Stomach (tissue), 9 donors: Measurements from ENCODE around the gene ATP8B4. TPM values are rescaled to one million over a fixed set of nuclear protein-coding genes. Genes with fewer than 3 reads are reported as not detected.

Source experiments
- DNase-seq, 2 donors: peaks; one replicate each; pipeline versions ENCODE4 v3.0.0 to v3.0.0-alpha.2; 2013 to 2019
- H3K27ac ChIP-seq, 5 donors: fragments of 200-600 bp in 4 of 5; sonication (generic) in 4 of 5; one replicate each; pipeline ENCODE4 v1.5.1; 2013 to 2019; ENCODE audit warnings: mild to moderate bottlenecking in 1 of 5, moderate library complexity in 1 of 5
- H3K27me3 ChIP-seq, 3 donors: fragments of 200-600 bp; sonication (generic); one replicate each; pipeline ENCODE4 v1.5.1; 2017 to 2019; ENCODE audit warnings: mixed run types in 1 of 3
- H3K36me3 ChIP-seq, 4 donors: fragments of 200-600 bp; sonication (generic); 1 replicate in 3 of 4; 2 replicates in 1 of 4; pipeline ENCODE4 v1.5.1; 2016 to 2019
- H3K4me1 ChIP-seq, 4 donors: fragments of 200-600 bp; sonication (generic); one replicate each; pipeline ENCODE4 v1.5.1; 2016 to 2019
- H3K4me3 ChIP-seq, 4 donors: fragments of 200-600 bp; sonication (generic) in 3 of 4; one replicate each; pipeline ENCODE4 v1.5.1; 2016 to 2019; ENCODE audit warnings: mild to moderate bottlenecking in 1 of 4
- H3K9me3 ChIP-seq, 4 donors: fragments of 200-600 bp; sonication (generic); one replicate each; pipeline ENCODE4 v1.5.1; 2016 to 2019
- EP300 ChIP-seq: sonication (generic); formaldehyde crosslinking; IDR thresholded peaks from one replicate; pipeline ENCODE4 v1.6.1; 2017; ENCODE audit warnings: antibody characterized with exemption
- POLR2A ChIP-seq, 4 donors: fragments of 450-650 bp; IDR thresholded peaks; one replicate each; pipeline ENCODE4 v1.6.1; 2016; ENCODE audit warnings: antibody characterized with exemption in 4 of 4, control low read depth in 2 of 4, mild to moderate bottlenecking in 1 of 4, moderate library complexity in 1 of 4
- POLR2AphosphoS5 ChIP-seq, 3 donors: sonication (generic); formaldehyde crosslinking; IDR thresholded peaks; one replicate each; pipeline ENCODE4 v1.6.1; 2016; ENCODE audit warnings: antibody characterized with exemption in 3 of 3
- WGBS, 5 donors: extraction: QIAGEN DNeasy Blood & Tissue Kit in 3 of 5; methylation state at CpG; one replicate each; pipeline versions ENCODE4 v1.1.5 to v1.1.7; 2013 to 2018; 5-methylcytosine and 5-hydroxymethylcytosine counted together
- intact Hi-C: fragments of 100-400 bp; cut with DNase I; formaldehyde crosslinking; loops from one replicate; pipeline ENCODE4 v1.15.1; 2023; ENCODE audit warnings: low total_unique reads
- polyA plus RNA-seq, 3 donors: library from polyadenylated mRNA; stranded (reverse); fragments of 200-250 nt; gene quantifications; one replicate each; pipeline ENCODE4 v1.2.3, GENCODE V29; 2013
- total RNA-seq, 5 donors: library from RNA; depleted of rRNA; stranded (reverse); fragments of >200 nt; gene quantifications; one replicate each; pipeline versions ENCODE4 v1.1.0 to v1.2.3, GENCODE V29; 2014 to 2016
- TF ChIP-seq, protein P1 (sequence below), 7 experiments: fragments of 450-650 bp in 4 of 7; fragments of 200-600 bp in 3 of 7; sonication (generic) in 3 of 7; IDR thresholded peaks; one replicate each; pipeline ENCODE4 v1.5.1; 2016 to 2019; ENCODE audit warnings: antibody characterized with exemption in 7 of 7, control low read depth in 2 of 7, mild to moderate bottlenecking in 1 of 7
- donor health status: healthy with polysubstance abuse.
- donor health status: Bipolar disorder and iron deficiency.
- donor health status: healthy.

Gene ATP8B4
- total and polyA plus RNA-seq, 8 donors, result under 0.01 to 14.3 (median 1.6) TPM

GRCh38 chr15:50064673-50065072, 54.4 kb downstream of the ATP8B4 start:
- Histone ChIP-seq H3K36me3 (no peaks in the 10 kb centered on the region), H3K9me3 (no peaks in the 10 kb centered on the region), H3K4me1 (peaks cover 0 to 3% (median 0%) of the 10 kb centered on the region in 4 donors), H3K4me3 (no peak overlapping the region), H3K27me3 (no peaks in the 10 kb centered on the region), H3K27ac (no peak overlapping the region)
- TF ChIP-seq, protein P1, sequence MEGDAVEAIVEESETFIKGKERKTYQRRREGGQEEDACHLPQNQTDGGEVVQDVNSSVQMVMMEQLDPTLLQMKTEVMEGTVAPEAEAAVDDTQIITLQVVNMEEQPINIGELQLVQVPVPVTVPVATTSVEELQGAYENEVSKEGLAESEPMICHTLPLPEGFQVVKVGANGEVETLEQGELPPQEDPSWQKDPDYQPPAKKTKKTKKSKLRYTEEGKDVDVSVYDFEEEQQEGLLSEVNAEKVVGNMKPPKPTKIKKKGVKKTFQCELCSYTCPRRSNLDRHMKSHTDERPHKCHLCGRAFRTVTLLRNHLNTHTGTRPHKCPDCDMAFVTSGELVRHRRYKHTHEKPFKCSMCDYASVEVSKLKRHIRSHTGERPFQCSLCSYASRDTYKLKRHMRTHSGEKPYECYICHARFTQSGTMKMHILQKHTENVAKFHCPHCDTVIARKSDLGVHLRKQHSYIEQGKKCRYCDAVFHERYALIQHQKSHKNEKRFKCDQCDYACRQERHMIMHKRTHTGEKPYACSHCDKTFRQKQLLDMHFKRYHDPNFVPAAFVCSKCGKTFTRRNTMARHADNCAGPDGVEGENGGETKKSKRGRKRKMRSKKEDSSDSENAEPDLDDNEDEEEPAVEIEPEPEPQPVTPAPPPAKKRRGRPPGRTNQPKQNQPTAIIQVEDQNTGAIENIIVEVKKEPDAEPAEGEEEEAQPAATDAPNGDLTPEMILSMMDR (IDR thresholded peaks at IDR 0.05), result no peak
- TF ChIP-seq POLR2A (IDR thresholded peaks at IDR 0.05), result no peak
- TF ChIP-seq POLR2AphosphoS5 (IDR thresholded peaks at IDR 0.05), result no peak
- no peak for TF ChIP-seq EP300
- intact Hi-C loops, result no loop called here
- 58 to 72% (median 67%) methylated on average over 4 of the region's 4 CpGs for WGBS, 5 donors
- DNase-seq, result no peak

- Histone ChIP-seq H3K27ac (no peak overlapping the region), H3K27me3 (no peaks in the 10 kb centered on the region), H3K4me1 (peaks cover 0 to 10% (median 4%) of the 10 kb centered on the region in 4 donors), H3K9me3 (no peaks in the 10 kb centered on the region), H3K4me3 (no peak overlapping the region), H3K36me3 (no peaks in the 10 kb centered on the region)
- TF ChIP-seq POLR2A (IDR thresholded peaks at IDR 0.05) (no peak), POLR2AphosphoS5 (IDR thresholded peaks at IDR 0.05) (no peak), EP300 (no peak)
- TF ChIP-seq, protein P1 (IDR thresholded peaks at IDR 0.05), result no peak
- intact Hi-C loops, result no loop called here
- 51 to 64% (median 57%) methylated on average over 2 of the region's 2 CpGs for WGBS, 5 donors
- no peak for DNase-seq
These were observed 55.8 kb downstream of the ATP8B4 start for GRCh38 chr15:50063226-50063625.

DNA sequence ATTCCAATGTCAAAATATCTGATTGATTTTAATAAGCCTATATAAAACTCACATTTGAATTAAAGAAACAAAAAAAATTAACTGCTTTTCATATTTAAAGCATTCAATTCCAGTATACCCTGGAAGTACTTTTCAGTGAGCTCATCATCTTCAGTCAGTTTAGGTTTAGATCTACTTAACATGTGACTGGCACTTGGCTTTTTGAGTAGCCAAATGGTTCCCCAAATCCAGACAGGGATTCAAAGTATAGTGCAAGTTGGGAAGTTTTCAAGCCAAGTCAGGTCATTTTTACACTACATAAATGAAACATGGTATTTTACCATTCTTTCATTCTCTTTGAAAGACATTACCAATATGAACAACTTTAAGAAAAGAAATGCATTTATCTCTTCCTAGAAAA, 57.5 kb downstream of the ATP8B4 start:
- H3K36me3 ChIP-seq, result no peaks in the 10 kb centered on the region
- no peaks in the 10 kb centered on the region for H3K27me3 ChIP-seq
- no peak overlapping the region for H3K27ac ChIP-seq
- no peak overlapping the region for H3K4me3 ChIP-seq
- no peaks in the 10 kb centered on the region for H3K9me3 ChIP-seq
- no peak for DNase-seq
- intact Hi-C loops, result no loop called here
- H3K4me1 ChIP-seq, result peaks cover 0 to 20% (median 12%) of the 10 kb centered on the region in 4 donors
- no peak for TF ChIP-seq POLR2AphosphoS5 (IDR thresholded peaks at IDR 0.05)
- no peak for TF ChIP-seq EP300
- TF ChIP-seq POLR2A (IDR thresholded peaks at IDR 0.05), result no peak
- TF ChIP-seq, protein P1 (IDR thresholded peaks at IDR 0.05), result no peak

DNA sequence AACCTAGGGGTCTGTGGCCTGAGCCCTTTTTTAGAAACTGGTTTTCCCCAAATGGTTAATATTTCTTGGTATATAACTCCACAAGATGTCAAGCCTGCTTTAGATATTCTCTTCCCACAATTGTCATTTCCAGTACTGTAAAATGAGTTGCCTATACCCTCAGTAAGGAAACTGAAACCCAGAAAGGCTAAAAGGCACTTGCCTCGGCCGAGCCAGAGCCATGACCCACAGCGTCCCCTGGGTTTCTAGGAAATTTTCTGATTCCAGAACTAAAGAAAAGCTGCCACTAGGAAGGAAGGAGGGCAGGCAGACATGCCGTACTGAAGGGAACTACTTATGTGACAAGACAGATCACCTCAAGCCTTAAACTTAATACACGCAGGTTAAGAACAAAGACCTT, 59.1 kb downstream of the ATP8B4 start:
- H3K27ac ChIP-seq, result peak overlapping the region in 2 of 5 donors; percentile 21 to 54
- H3K4me3 ChIP-seq, result no peak overlapping the region
- no peak for DNase-seq
- WGBS, 5 donors, result 47 to 62% (median 57%) methylated on average over 5 of the region's 5 CpGs
- intact Hi-C loops, result no loop called here
- TF ChIP-seq EP300 (no peak), POLR2AphosphoS5 (IDR thresholded peaks at IDR 0.05) (no peak), POLR2A (IDR thresholded peaks at IDR 0.05) (no peak)
- TF ChIP-seq, protein P1 (IDR thresholded peaks at IDR 0.05), result no peak
- H3K36me3 ChIP-seq, result no peaks in the 10 kb centered on the region
- H3K4me1 ChIP-seq, result peaks cover 0 to 29% (median 16%) of the 10 kb centered on the region in 4 donors
- H3K27me3 ChIP-seq, result no peaks in the 10 kb centered on the region
- H3K9me3 ChIP-seq, result no peaks in the 10 kb centered on the region
